GM21423 (cell line): ENCODE measurements around the gene RRAGC.
A peak's percentile ranks its signal among the peaks of the same experiment; 100 is the strongest.

Experiments used
- ATAC-seq: cut with Tn5 transposase; IDR thresholded peaks from one replicate; pipeline ENCODE4 v1.9.1; 2021; ENCODE audit warnings: mild to moderate bottlenecking, moderate library complexity; ENCODE audit not compliant: unreplicated experiment

RRAGC gene, protein sequence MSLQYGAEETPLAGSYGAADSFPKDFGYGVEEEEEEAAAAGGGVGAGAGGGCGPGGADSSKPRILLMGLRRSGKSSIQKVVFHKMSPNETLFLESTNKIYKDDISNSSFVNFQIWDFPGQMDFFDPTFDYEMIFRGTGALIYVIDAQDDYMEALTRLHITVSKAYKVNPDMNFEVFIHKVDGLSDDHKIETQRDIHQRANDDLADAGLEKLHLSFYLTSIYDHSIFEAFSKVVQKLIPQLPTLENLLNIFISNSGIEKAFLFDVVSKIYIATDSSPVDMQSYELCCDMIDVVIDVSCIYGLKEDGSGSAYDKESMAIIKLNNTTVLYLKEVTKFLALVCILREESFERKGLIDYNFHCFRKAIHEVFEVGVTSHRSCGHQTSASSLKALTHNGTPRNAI

DNA sequence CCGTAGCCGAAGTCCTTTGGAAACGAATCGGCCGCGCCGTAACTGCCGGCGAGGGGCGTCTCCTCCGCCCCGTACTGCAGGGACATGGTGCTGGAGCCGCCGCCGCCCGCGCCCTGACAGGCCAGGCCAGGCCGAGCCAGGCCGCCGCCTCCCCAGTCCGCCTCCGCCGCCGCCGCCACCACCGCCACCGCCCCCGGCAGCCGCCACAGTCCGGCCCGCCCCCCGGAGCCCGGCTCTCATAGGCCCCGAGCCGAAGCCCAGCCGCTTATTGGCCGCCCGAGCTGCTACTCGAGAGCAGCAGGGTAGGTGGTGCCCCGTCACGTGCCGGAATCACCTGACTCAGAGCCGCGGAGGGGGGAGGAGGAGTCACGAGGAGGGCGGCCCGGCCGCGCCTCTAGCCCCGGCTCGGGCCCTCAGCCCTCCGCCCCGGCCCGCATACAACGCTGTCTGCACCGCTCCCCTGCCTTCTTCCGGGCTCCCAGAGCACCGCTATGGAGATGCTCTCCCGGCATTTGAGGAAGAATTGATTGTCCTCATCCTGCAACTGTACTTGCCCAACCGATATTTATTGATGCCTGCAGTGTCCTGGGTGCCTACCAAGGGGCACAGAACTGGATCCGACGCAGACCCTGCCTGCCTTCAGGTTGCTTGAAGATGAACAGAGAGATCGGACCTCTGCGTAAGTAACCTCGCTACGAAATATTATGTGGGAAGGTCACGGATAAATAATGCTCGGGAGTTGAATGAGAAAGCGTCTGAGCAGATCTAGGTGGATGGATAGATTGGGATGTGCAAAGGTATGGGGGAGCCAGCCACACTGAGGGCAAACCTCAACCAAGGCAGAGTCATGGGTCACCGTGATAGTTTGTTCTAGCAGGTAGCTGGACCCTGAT, at the start of gene RRAGC:
Gene RRAGC, minus strand, starts transcription at position 212 of the 893 bp plus-strand sequence. Its CDS starts 126 bp downstream, at position 86.
- peak; percentile 90 for ATAC-seq

DNA sequence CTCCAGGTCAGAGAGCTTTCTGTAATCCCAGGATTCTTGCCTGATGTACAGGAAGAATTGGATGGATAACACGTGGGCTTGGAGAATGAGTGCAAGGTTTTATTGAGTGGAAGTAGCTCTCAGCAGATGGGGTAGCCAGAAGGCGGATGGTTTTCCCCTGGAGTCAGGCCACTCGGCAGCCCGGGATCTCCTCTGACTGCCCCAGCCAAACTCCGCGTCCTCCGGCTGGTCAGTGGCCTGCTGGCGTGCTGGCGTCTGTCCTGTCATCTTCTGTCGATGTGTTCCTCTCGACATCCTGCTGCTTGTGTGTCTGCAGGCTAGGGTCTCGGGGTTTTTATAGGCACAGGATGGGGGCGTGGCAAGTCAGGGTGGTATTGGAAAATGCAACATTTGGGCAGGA, 49.2 kb upstream of the RRAGC start:
- ATAC-seq = no peak

DNA sequence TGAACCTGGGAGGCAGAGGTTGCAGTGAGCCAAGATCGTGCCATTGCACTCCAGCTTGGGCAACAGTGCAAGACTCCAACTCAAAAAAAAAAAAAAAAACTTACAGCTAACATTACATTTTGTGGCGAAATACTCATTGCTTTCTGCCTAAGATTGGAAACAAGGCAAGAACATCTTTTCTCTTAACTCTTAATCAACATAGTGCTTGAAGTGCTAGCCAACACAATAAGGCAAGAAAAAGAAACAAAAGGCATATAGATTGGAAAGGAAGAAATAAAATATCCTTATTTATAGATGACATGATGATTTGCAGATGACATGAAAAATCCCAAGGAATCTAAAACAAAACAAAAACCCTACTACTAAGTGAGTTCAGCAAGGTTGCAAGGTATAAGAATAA, 46.4 kb upstream of the RRAGC start:
- ATAC-seq = no peak

DNA sequence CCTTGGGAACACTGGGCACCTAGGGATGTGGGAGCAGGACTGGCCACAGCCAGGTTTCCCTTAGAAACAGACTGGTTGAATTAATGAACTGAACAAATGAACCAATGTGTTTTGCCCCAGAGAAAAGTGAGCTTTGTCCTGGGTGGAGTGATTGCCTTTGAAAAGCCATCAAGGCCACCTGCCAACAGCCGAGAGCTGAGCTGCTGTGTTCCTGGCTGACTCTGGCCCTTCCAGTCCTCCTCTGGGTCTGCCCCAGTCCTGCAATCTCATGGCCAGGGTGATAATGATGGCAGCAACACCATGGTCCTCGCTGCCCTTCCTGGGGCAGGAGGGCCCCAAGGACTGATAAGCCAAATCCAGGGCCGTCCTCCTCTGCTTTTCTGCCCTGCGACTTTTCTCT, 40.0 kb upstream of the RRAGC start:
- no peak for ATAC-seq

DNA sequence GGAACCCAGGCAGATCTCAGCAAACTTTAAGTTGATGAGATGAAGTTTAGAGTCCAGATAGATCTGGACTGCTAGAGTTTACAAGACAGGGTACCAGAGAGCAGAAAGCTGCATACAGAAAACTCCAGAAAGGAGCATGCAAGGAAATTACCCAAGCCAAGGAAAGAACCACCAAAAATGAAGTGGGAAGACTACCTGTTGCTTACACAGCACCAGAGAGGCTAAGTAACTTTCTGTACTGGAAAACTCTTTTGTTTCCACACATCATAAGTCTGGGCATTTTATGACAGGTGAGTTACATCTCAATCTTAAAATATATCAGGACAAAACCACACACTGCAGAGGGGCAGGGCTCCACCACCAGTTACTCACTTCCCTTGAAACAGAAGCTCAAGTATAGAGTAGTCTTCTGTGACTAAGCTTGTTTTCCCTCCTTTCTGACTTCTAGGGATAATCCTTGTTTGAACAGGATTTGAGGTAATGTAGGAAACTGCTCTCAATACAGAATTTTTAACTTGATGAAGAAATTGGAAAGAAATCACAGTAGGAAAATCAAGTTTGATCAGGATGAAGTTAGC, 39.2 kb upstream of the RRAGC start:
- no peak for ATAC-seq

DNA sequence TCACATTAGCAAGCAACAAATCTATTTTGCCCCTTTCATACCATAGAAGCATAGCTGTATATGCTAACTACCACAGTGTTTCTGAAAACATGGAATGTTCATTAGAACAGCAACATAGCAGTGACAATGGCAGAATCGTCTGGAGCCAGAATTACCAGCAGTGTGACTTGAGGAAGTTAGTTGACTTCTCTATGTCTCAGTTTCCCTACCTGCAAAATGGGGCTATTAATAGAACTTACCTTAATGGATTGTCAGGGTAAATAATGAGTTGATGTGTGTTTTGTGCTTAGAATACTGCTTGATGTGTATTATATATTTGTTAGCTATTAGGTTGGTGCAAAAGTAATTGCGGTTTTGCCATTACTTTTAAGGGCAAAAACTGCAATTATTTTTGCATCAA, 36.6 kb upstream of the RRAGC start:
- ATAC-seq = no peak

DNA sequence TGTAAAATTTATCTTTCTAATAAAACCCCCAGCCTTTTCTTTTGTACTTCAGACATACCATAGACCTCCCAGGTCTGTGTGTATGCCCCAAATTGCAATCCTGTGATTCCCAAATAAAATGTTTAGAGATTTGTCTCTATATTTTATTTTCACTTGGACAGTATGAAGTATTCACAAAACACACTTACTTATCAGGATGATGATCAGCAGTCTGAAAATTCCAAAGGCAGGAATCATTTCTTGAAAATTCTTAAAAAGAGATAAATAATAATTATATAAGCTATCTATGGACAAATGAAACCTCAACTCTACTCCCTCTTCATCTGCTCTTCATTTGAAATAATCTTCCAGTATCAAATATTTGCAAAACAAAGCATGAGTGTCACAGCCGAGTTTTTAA, 33.4 kb upstream of the RRAGC start:
- ATAC-seq = no peak

DNA sequence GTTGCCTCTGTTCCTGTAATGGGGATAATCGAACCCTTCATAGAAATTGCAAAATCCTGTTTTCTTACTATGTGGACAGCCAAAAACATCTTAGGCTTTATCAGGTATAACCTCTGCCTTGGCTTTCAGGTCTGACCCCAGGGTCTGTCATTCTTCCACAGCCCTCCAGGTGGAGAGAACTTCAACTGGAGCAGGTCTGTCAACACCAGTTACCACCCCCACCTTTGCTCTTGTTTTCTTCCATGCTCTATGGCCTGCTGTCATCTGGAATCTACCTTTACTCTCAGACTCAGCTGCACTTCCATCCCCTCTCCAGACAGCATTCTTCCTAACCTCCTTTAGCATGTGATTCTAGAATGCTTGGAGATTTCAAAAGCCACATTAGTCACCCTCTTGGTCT, 32.2 kb upstream of the RRAGC start:
- ATAC-seq = no peak

DNA sequence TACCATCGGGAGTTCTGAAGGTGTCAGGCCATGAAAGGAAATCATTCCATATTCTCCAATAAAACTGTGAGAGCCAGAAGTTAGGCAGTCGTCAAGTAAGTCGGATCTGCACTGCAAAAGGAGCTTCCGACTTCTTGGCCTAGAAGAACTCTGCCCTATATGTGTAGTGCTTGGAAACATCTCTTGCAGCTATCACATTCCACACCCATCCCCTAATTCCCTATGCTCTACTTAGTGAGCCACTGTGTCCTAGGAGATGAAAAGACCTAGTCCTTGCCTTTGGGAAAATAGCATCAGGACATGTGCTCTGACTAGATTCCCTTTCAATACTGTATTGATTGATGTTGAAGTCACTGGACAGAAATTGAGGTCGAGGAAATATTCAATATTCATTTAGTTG, 30.0 kb upstream of the RRAGC start:
- ATAC-seq = no peak

DNA sequence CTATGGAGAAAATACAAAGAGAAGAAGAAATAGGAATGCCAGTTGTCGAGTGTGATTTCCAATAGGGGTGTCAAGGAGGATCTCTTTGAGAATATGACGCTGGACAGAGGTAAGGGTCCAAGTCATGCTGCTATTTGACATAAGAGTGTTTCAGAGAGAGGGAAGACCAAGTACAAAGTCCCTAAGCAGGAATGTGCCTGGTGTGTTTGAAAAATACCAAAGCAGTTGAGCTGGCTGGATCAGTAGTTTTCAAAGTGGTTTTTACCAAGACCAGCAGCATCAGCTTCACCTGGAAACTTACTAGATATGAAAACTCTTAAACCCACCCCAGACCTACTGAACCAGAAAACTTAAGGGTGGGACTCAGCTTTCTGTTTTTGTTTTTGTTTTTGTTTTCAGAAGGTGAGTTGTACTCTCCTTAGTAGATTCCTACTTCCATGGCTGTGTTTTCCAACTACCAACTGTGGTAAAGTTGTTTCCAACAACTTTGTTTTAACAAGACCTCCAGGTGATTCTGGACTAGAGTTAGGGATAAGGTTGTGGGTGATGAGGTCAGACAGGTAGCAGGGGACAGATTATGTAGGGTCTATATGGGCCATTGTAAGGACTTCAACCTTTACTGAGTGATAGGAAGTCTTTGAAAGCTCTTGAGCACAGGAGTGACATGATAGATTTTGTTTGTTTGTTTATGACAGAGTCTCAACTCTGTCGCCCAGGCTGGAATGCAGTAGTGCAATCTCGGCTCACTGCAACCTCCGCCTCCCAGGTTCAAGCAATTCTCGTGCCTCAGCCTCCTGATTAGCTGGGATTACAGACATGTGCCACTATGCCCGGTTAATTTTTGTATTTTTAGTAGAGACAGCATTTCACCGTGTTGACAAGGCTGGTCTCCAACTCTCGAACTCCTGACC, 29.1 kb upstream of the RRAGC start:
- ATAC-seq = no peak

DNA sequence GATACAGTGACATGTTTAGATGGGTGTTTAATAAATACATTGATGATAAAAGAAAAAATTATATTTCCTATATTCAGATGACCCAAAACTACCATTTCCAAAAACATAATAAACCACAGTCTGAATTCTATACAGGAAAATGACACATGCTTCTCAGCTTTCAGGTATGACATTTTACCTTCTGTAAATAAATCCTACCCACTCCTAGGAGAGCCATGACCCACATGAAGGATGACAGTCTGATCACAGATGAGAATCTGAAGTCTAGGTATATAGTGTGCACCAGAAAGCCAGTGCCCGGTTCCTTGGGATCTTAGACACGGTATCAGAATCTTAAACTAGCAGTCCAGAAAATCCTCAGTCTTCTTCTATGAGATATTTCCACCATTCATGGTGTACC, 25.5 kb upstream of the RRAGC start:
- no peak for ATAC-seq

DNA sequence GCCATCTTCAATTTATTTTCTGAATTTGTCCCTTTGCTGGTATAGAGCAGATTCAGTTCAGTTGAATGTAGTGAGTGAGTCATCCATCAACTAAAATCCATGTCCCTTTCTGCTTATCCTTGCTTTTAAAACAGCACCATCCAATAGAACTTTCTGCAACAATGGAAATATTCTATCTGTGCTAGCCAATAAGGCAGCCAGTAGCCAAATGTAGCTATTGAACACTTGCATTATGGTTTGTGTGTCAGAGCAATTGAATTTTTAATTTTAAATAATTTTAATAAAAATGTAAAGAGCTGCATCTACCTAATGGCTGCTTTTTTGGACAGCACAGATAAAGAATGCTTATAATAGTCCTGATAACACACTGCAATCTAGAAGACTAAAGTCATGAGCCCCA, 21.9 kb upstream of the RRAGC start, which contains the start of gene GJA9:
Gene GJA9, minus strand, starts transcription at position 101 of the 400 bp plus-strand sequence. CDS start 5,489 bp downstream, outside the sequence.
- no peak for ATAC-seq

DNA sequence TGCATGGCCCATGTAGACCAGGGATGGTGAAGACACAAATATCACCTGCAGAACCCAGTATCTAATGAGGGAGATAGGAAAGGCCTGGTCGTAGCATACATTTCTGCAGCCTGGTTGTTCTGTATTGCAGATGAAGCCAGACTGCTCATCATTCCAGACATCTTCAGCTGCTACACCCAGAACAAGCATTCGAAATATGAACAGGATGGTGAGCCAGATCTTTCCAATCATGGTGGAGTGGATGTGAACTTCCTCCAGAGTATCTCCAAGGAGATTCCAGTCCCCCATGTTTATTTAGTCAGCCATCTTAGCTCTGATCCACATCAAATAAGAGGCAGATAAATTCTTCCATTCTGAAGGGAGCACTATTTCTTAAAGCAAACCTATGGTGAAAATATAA, 16.2 kb upstream of the RRAGC start:
- ATAC-seq = no peak

DNA sequence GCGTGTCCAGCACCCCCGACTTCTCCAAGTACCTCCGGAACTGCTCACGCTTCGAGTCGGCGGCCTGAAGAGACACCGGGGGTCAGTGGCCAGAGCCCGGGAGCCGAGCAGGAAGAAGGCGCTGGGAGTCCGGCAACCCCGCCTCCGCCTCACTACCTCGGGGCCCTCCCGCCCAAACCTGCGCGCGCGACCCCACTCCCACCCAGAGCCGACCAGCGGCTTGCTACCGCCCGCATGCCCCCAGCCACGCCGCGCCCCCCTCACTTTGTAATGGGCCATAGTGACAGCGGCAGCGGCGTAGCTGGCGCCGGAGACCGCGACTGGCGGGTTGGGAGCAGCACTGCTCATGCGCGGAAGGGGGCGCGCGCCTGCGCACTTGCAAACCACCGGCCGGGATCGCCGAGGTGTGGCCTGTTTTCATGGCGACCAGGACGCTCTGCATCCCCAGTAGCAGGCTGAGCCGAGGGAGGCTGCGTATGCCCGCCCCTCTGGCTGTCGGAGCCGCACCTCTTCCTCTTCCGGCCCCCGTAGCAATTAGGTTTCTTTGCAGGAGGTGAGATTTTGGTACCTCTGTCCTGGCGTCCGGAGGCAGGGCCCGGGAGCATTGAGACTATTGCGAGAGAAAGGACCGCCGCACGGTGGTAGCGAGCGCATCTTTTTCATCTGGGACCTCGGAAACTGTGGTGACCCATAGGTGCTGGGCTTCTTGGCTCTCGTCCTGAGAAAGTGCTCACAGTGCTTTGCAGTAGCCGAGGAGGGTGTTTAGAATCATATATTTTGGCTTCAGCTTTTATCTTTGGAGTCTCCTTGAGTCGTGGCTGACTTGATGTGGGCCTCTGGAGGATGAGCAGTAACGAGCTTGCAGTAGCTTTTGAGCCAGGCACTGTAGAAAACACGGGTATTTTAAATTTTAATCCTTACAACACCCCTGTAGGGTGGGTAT, 13.7 kb upstream of the RRAGC start, which contains the start of gene MYCBP:
Gene MYCBP, minus strand, starts transcription at position 322 of the 943 bp plus-strand sequence. Its CDS starts 43 bp downstream, at position 279.
- ATAC-seq = peak; percentile 95

DNA sequence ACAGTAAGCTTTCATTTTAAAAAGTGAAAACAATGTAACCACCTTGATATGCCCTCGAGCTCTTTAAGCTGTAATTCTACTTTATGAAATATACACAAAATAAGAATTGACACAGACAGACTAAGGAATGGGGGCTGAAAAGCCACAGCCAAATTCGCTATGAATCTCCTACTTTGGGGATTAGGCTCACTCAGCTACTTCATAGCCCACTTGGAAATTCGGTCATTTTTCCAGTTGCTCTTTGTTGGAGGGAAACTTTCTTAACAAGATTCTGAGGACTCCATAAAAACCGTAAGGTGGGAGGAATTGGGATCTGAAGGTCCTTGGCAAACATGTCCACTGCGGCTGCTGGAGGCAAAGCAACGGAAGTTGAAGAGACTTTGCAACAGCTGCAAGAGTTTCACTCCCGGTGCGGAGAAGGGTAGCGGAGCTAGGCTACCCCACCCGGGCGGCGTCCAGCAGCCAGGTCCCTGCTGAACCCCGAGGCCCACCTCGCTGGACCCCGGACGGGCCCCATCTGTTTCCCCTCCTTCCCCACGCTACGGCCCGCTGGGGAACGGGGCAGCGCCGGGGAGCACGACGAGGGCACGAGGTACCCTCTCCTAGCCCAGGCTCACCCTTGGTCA, 12.9 kb upstream of the RRAGC start:
- peak; percentile 26 for ATAC-seq

DNA sequence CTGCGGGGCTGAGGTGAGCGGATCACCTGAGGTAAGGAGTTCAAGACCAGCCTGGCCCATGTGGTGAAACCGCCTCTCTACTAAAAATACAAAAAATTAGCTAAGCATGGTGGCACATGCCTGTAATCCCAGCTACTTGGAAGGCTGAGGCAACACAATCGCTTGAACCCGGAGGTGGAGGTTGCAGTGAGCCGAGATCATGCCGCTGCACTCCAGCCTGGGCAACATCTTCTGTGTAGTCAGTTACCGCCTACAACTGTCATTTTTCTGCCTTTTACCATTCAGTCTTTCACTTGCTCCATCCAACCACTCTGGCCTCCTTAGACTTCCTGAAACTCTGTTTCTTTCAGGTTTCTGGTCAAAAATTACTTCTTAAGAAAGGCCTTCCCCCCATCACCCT, 11.4 kb upstream of the RRAGC start:
- no peak for ATAC-seq

DNA sequence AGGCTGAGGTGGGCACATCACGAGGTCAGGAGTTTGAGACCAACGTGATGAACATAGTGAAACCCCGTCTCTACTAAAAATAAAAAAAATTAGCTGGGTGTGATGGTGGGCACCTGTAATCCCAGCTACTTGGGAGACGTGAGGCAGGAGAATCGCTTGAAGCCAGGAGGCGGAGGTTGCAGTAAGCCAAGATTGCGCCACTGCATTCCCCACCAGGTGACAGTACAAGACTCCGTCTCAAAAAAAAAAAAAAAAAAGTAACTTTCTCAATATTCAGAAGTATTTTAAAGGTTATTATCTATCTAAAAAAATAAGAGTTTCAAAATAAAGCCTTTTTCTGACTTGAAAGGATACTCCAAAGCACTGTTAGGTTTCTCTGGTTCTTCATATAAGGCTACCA, 7.6 kb upstream of the RRAGC start:
- ATAC-seq = no peak

DNA sequence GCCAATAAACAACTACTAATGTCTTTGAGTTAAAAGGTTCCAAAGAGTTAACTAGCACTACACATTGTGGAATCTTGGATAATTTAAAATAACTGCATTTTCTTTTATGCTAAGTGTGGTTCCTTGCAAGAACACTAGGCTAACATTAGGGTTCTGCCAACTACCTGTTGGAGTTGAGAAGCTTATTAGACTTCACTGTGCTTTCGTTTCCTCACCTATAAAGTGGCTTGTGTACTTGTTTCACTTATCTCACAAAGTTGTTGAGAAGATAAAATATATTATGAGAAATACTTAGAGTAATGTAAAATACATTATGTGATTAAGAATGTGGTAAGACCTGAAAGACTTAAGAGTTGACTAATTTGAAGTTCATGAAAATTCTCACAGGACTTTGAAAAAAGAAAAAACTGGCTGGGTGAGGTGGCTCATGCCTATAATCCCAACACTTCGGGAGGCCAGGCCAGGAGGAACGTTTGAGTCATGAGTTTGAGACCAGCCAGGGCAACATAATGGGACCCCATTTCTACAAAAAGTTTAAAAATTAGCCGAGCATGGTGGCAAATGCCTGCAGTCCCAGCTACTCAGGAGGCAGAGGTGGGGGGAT, 5.6 kb upstream of the RRAGC start:
- ATAC-seq = no peak

DNA sequence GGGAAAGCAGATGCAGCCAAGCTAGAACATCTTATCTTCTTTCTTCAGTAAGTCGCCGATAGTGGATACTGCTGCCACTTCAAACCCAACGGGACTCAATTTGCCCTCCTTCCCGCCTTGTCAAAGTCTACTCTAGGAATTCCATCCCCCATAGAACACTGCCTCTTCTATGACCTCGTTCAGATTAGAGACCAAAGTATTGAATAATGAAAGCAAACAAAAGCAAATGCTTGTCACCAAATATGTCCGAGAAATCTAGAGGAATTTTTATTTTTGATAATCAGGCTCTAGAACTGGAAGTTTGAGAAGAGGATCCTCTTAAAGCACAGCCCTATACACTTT, 853 bp upstream of the RRAGC start:
- ATAC-seq = no peak
